Measurements from ENCODE around the gene TCTN2. TPM values are rescaled to one million over a fixed set of nuclear protein-coding genes. Genes with fewer than 3 reads are reported as not detected.

The TCTN2 gene
- total and polyA plus RNA-seq, 2 of the 8 experiments (the other 6 are each of a cell fraction or from before 2014, with no cell fraction given) = 7.5 to 8.4 TPM

DNA sequence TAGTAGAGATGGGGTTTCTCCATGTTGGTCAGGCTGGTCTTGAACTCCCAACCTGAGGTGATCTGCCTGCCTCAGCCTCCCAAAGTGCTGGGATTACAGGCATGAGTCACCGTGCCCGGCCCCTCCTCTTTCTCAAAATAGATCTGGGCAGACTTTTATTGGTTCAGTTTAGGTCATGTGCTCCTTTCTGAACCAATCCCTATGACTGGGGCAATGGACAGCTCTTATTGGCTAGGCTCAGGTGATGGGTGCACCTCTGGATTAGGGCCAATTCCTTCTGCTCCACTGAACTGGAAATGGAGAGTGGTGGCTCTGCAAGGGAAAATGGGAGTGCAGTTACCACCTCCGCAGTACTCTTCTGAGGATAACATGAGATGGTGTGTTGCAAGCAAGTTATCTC lies 35.0 kb downstream of the TCTN2 start (continued):
- TF ChIP-seq JUND (IDR thresholded peaks at IDR 0.05; ENCODE audit: low read length) (no peak), RNF2 (IDR thresholded peaks at IDR 0.05; ENCODE audit: borderline replicate concordance, low read depth, low read length, missing control alignments, poor library complexity, severe bottlenecking) (no peak)

All from H1 (cell line).